Esophagus muscularis mucosa (tissue), 3 donors: ENCODE measurements around the gene SETBP1.

Experiments
- CTCF ChIP-seq, 3 experiments: fragments of 200-600 bp in 2 of 3; fragments of 450-650 bp in 1 of 3; sonication (generic) in 2 of 3; IDR thresholded peaks; one replicate each; pipeline ENCODE4 v1.5.1; 2017 to 2019; ENCODE audit warnings: antibody characterized with exemption in 3 of 3, mild to moderate bottlenecking in 2 of 3, moderate library complexity in 1 of 3
- POLR2A ChIP-seq: fragments of 450-650 bp; IDR thresholded peaks from one replicate; pipeline ENCODE4 v1.6.1; 2017; ENCODE audit warnings: antibody characterized with exemption, moderate library complexity, mild to moderate bottlenecking, low read depth

GRCh38 chr18:44770641-44771040 lies 90.0 kb downstream of the SETBP1 start:
- TF ChIP-seq CTCF (IDR thresholded peaks at IDR 0.05) (no peak), POLR2A (no peak)
